GM12865 (cell line): ENCODE data around the gene HTR5A.

Experiments
- DNase-seq: peaks from one replicate; pipeline ENCODE4 v3.0.0; 2010; ENCODE audit warnings: low read depth
- H3K4me3 ChIP-seq: 2 replicates; pipeline ENCODE4 v1.5.1; 2011; ENCODE audit warnings: mild to moderate bottlenecking, low read depth, low read length, control low read depth
- TF ChIP-seq, protein P1 (sequence below): IDR thresholded peaks from 2 replicates; pipeline ENCODE4 v1.5.1; 2011; ENCODE audit warnings: low read length, control low read depth, low read depth, inconsistent platforms; ENCODE audit not compliant: insufficient read depth; ENCODE audit errors: missing control alignments

Gene HTR5A

DNA sequence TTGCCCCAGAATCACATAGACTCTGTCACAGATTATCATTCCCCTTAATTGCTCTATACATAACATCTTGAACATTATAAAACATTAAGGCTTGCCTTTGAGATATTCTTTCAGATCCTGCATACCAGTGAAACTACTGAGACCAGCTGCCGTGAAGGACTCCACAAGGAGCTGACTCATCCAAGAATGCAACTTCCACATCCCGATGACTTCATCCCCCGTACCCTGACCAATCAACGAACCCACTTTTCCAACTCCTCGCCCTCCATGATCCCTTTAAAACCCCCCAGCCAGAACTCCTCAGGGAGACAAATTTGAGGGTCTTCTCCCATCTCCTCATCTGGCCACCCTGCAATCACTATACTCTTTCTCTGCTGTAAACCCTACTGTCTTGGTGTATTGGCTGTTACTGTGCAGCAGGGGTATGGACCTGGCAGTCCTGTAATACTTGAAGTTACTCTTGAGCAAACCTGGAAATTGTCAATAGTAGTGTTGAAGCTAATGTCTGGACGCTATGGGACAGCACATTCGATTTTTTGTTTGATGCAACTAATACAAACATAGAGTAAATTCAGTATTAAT, 49.8 kb downstream of the HTR5A start:
- TF ChIP-seq, protein P1, sequence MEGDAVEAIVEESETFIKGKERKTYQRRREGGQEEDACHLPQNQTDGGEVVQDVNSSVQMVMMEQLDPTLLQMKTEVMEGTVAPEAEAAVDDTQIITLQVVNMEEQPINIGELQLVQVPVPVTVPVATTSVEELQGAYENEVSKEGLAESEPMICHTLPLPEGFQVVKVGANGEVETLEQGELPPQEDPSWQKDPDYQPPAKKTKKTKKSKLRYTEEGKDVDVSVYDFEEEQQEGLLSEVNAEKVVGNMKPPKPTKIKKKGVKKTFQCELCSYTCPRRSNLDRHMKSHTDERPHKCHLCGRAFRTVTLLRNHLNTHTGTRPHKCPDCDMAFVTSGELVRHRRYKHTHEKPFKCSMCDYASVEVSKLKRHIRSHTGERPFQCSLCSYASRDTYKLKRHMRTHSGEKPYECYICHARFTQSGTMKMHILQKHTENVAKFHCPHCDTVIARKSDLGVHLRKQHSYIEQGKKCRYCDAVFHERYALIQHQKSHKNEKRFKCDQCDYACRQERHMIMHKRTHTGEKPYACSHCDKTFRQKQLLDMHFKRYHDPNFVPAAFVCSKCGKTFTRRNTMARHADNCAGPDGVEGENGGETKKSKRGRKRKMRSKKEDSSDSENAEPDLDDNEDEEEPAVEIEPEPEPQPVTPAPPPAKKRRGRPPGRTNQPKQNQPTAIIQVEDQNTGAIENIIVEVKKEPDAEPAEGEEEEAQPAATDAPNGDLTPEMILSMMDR, result no peak
- H3K4me3 ChIP-seq, result no peak overlapping the region

DNA sequence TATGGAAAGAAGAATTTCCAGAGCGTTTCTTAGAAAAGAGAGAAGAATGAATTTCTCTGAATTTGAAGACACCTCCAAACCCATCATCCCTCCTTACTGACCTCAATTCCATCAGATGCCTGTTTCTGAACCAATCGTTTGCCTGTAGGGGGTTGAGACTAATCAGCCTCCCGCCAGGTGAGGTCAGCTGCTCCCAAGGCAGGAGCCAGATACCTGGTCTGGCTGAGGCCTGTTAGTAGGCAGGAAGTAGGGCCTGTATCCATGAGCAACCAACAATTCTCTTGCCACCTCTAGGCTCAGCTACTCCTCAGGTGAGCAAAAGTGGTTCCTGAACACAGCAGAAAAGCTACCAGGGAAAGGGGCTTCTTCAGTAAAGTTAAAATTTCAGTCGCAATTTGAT, 50.3 kb downstream of the HTR5A start:
- DNase-seq, result no peak
- no peak overlapping the region for H3K4me3 ChIP-seq
- TF ChIP-seq, protein P1, result no peak

More for the DNA sequence above, 49.8 kb downstream of the HTR5A start:
- DNase-seq, result no peak

DNA sequence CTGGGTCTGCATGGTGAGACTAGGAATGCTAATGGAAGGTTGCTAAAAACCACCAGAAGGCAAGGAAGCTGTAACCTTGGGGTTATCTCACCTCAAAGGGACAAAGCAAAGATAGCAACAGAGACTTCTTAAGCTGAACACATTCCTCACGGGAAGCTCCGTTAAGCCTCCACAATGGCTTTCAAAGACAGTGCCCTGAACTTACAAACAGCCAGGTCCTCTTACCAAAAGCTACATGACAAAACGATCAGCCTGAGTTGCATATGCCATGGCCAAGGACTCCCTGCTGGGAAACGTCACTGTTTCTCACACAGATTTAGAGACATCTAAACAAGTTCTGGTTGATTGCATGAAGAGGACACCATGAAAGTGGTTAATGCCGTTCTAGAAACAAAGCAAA, 52.7 kb downstream of the HTR5A start:
- H3K4me3 ChIP-seq, result no peak overlapping the region
- TF ChIP-seq, protein P1, result no peak
- peak; percentile 16 for DNase-seq

DNA sequence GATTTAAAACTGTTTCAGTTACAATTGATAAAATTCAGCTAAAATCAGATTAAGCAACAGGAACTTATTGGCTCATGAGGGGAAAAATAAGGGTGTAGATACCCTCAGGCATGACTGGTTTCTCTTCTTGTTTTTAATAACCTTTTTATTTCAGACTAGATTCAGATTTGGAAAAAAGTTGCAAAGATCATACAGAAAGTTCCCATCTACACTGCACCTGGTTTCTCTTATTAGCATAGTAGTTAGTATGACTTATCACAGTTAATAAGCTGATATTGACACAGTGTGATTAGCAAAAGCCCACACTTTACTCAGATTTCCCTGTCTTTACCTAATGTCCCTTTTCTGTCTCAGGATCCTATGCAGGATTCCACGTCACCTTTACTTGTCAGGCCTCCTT, 53.3 kb downstream of the HTR5A start:
- TF ChIP-seq, protein P1, result no peak
- no peak for DNase-seq
- no peak overlapping the region for H3K4me3 ChIP-seq

DNA sequence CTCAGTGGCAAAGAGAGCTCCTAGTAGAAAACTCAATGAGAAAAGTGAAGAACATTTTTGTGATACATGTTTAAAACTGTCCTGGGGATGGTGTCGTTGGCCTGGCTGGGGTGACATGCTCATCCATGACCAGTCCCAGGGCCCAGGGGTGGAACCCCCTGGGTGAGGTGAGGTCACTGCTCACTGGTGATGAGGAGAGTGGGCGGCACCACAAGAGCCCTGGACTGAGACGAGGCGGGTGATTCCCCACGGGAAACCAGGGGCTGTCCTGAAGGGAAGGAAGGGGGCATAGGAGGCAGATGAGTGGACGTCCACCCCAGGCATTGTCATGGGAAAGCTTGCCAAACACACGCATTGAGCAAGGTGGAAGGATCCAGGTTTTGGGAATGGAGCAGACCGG, 54.6 kb downstream of the HTR5A start:
- H3K4me3 ChIP-seq, result no peak overlapping the region
- TF ChIP-seq, protein P1, result no peak
- DNase-seq, result peak; percentile 5

DNA sequence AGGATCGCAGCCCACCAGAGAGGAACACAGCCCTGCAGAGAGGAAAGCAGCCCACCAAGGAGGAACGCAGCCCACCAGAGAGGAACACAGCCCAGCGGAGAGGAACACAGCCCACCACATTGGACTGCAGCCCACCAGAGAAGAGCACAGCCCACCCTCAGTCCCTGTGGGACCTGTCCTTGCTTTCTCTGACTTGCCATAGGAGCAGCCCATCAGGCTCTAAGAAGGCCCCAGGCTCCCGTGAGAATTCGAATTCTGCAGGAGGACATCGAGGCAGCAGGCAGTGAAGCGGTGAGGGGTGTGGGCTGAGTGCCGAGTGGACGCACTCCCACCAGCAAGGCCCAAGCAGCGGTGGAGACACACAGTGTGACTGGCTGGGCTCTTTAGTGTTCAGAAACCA, 59.1 kb downstream of the HTR5A start:
- TF ChIP-seq, protein P1, result no peak
- no peak for DNase-seq
- H3K4me3 ChIP-seq, result no peak overlapping the region

DNA sequence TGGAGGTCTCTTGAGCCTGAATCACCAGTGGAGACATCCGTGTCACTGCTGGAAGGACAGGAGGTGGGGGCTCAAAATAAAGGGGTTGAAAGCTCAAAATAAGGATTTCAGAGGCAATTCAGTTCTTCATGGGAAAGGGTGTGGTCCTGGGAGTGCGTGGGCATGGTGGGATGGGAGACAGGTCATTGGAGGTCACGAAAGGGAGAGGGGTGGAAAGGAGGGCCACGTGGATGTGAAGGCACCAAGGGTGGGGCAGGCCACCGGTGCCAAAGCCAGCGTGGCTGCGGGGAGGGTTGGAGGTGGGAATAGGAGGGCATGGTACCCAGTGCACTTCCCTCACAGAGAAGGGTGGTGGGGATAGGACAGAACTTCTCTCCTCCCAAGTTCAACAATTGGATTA, 59.7 kb downstream of the HTR5A start:
- TF ChIP-seq, protein P1, result no peak

More for the DNA sequence above, 59.7 kb downstream of the HTR5A start:
- no peak overlapping the region for H3K4me3 ChIP-seq
- DNase-seq, result no peak
